Rectal smooth muscle tissue (tissue), 1 donor: Measurements from ENCODE around the gene ADAMTS6.

Experiments used
- H3K27ac ChIP-seq: one replicate; pipeline ENCODE4 v1.7.0; 2013; ENCODE audit warnings: low read depth, low read length, inconsistent platforms
- H3K27me3 ChIP-seq: one replicate; pipeline ENCODE4 v1.7.0; 2013; ENCODE audit warnings: low read length; ENCODE audit not compliant: control insufficient read depth, insufficient read depth
- H3K36me3 ChIP-seq: one replicate; pipeline ENCODE4 v1.7.0; 2013; ENCODE audit warnings: low read length; ENCODE audit not compliant: control insufficient read depth, insufficient read depth
- H3K4me1 ChIP-seq: one replicate; pipeline ENCODE4 v1.7.0; 2013; ENCODE audit warnings: low read length; ENCODE audit not compliant: control insufficient read depth, insufficient read depth
- H3K4me3 ChIP-seq: one replicate; pipeline ENCODE4 v1.7.0; 2013; ENCODE audit warnings: low read length
- H3K9ac ChIP-seq: one replicate; pipeline ENCODE4 v1.7.0; 2013; ENCODE audit warnings: low read length

The ADAMTS6 gene

DNA sequence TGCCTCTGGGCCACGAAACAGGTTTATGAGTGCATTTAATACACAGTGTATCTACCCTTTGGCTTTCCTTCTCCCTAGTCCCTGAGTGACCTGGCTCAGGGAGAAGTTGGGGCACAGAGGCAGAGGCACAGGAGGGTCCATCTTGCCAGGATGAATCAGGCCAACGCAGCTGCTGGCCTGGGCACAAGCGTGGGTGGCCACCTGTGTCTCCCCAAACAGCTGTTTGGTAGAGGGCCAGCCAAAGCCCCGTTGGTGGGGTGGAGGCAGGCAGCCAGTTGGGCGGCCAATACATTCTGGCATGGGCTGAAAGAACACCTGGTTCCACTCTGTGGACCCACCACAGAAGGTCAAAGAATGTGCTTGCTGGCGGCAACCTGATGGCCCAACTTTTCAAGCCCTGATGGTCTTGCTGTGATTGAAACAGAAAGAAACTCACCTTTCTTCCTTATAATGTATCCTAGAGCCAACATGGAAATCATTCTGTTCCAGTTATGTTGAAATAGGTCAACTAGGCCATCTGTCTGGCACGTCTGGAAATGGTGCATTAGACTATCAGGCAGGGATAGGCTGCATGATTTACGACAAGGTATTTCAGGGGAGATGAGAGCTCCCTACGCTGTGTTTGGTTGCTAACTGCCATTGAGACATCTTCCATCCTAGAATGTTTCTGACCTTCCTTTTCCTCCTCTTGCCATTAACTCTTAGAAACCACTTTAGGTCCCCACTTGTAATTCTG is 337.4 kb downstream of the ADAMTS6 start:
- H3K36me3 ChIP-seq: no peaks in the 10 kb centered on the region
- no peaks in the 10 kb centered on the region for H3K27me3 ChIP-seq
- no peak overlapping the region for H3K9ac ChIP-seq
- H3K4me1 ChIP-seq: no peaks in the 10 kb centered on the region
- H3K4me3 ChIP-seq: no peak overlapping the region
- no peak overlapping the region for H3K27ac ChIP-seq

DNA sequence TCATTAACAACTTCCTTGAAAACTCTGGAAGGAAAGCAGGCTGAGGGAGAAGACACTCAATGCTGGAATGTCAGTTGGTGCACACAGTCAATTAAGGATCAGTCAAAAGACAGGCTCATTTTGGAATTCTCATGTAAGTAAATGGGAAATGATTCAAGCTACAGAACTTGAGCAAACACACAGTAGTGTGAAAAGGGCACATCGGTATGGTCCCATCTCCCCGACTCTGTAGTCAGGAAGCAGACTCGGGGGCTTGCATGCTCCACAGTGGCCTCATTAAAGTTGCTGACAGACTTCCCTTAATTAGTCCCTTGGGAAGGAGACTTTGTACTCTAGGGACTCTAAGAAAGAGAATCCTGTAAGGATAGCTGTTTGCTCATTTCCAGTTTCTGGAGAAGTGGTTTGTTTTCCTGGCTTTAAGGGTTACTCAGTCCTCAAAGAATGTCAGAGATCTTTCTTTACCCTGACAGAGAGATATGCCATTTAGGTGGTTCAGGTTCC is 339.2 kb downstream of the ADAMTS6 start:
- no peaks in the 10 kb centered on the region for H3K36me3 ChIP-seq
- H3K27me3 ChIP-seq: no peaks in the 10 kb centered on the region
- H3K4me3 ChIP-seq: no peak overlapping the region
- no peak overlapping the region for H3K27ac ChIP-seq
- H3K9ac ChIP-seq: no peak overlapping the region
- no peaks in the 10 kb centered on the region for H3K4me1 ChIP-seq

DNA sequence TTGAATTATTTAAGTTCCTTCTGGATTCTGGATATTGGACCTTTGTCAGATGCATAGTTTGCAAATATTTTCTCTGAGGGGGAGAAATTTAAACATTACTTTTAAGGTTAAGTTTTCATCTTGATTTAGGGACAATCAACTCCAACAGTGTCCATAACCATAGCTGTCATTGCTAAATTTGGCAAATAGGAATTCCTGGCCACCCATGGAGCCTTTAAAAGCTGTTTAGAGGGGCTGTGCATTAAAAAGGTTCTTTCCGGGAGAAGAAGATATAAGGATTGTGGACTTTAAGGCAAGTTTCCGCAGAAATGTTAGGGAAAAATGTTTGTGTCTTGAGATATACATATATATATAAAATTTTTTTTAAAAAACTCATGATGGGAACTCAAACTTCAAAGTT is 339.7 kb downstream of the ADAMTS6 start:
- Histone ChIP-seq H3K9ac (no peak overlapping the region), H3K36me3 (no peaks in the 10 kb centered on the region), H3K4me3 (no peak overlapping the region), H3K27ac (no peak overlapping the region), H3K27me3 (no peaks in the 10 kb centered on the region), H3K4me1 (no peaks in the 10 kb centered on the region)

DNA sequence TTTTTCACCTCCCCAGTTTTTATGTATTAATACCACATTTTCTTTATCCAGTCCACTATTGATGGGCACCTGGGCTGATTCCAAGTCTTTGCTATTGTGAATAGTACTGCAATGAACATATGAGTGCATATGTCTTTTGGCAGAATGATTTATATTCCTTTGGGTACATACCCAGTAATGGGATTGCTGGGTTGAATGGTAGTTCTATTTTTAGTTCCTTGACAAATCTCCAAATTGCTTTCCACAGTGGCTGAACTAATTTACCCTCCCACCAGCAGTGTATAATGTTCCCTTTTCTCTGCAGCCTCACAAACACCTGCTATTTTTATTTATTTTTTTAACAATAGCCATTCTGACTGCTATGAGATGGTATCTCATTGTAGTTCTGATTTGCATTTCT is 340.2 kb downstream of the ADAMTS6 start:
- H3K4me1 ChIP-seq: no peaks in the 10 kb centered on the region
- no peak overlapping the region for H3K27ac ChIP-seq
- H3K27me3 ChIP-seq: no peaks in the 10 kb centered on the region
- no peak overlapping the region for H3K4me3 ChIP-seq
- no peaks in the 10 kb centered on the region for H3K36me3 ChIP-seq
- H3K9ac ChIP-seq: no peak overlapping the region

DNA sequence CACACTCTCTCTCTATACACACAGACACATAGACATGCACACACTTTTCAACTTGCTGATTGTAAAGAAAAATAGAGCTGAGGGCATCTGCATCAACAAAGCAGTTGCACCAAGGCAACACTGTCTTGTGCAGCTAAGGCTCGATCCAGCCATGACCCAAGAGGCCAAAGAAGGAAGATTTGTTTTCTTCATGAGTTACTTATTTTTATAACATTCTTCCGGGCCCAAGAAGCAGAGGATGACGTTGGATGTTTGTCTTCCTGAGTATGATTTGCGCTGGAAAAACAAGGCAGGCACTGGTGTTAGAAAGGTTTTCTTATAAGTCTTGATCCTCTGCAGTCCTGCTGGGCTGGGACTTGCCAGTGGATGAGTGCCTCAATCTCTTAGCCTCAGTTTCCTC is 344.1 kb downstream of the ADAMTS6 start:
- H3K27me3 ChIP-seq: no peaks in the 10 kb centered on the region

DNA sequence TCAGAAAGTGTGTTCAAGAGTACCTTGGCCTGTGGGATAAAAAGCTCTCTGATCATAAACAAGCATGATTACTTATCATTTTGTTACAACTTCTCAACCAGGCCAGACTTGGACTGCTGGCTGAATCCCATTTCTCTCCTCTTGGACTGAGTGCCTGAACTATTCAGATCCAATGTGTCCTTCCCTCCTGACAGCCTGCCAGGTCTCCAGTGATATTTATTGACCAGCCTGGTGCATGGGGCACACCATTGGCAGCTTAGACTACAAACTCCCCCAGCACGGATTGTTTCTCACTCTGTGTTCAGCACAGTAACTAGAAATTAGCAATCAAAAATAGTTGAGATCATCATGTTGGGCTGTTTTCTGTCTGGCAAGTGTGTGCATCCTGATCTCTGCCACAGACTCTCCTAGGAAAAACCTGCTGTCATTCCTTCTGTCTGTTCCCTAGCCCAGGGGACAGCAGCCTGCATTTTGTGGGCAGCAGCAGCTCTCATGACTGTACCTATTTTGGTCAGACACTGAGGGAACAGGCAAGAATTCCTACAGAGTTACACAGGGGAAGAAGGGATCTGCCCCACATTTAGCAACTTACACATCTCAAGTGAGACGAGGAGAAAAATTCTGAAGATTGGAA is 348.1 kb downstream of the ADAMTS6 start:
- Histone ChIP-seq H3K4me3 (no peak overlapping the region), H3K27me3 (no peaks in the 10 kb centered on the region), H3K27ac (no peak overlapping the region), H3K4me1 (no peaks in the 10 kb centered on the region), H3K9ac (no peak overlapping the region), H3K36me3 (no peaks in the 10 kb centered on the region)

More for the DNA sequence above, 344.1 kb downstream of the ADAMTS6 start:
- H3K36me3 ChIP-seq: no peaks in the 10 kb centered on the region
- H3K27ac ChIP-seq: no peak overlapping the region
- no peak overlapping the region for H3K9ac ChIP-seq
- H3K4me1 ChIP-seq: no peaks in the 10 kb centered on the region
- H3K4me3 ChIP-seq: no peak overlapping the region

DNA sequence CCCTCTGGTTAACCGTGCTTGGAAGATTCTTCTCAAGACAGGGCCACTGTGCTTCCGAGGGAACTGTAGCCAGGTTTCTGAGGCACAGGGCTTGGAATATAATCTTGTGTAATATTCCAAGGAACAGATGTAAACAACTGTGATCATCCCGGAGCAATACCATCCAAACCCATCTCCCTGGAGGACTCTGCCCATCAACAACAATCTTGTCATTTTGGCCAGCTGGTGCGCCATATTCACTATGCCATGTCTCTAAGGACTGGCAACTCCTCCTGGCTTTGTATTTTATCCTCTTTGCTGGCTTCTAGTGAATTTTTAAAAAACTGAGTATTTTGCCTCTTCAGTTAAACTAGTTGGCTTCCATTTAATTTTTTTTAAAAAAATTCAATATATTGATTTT is 349.3 kb downstream of the ADAMTS6 start:
- Histone ChIP-seq H3K9ac (no peak overlapping the region), H3K27ac (no peak overlapping the region), H3K4me1 (no peaks in the 10 kb centered on the region), H3K36me3 (no peaks in the 10 kb centered on the region), H3K27me3 (no peaks in the 10 kb centered on the region), H3K4me3 (no peak overlapping the region)

DNA sequence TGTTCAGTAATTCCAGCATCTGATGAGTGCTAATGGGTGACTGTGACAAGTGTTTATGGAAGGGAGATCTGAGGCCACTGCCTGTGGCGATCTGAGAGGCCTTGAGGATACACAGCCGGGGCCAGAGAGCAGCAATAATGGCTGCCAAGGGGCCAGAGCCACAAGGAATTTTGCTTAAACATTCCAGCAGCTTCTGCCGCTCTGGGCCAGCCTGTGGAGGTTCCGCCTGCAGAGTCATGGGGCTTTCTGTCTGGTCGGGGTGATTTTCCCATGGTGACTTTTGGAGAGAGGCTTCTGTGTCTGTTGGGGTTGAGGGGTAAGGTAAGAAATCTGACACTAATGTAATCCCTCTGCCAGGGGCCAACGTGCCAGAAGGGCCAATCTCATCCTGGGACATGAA is 353.5 kb downstream of the ADAMTS6 start:
- H3K9ac ChIP-seq: no peak overlapping the region
- H3K27ac ChIP-seq: no peak overlapping the region
- H3K36me3 ChIP-seq: no peaks in the 10 kb centered on the region
- H3K27me3 ChIP-seq: no peaks in the 10 kb centered on the region
- no peak overlapping the region for H3K4me3 ChIP-seq
- H3K4me1 ChIP-seq: peaks cover 3% of the 10 kb centered on the region

DNA sequence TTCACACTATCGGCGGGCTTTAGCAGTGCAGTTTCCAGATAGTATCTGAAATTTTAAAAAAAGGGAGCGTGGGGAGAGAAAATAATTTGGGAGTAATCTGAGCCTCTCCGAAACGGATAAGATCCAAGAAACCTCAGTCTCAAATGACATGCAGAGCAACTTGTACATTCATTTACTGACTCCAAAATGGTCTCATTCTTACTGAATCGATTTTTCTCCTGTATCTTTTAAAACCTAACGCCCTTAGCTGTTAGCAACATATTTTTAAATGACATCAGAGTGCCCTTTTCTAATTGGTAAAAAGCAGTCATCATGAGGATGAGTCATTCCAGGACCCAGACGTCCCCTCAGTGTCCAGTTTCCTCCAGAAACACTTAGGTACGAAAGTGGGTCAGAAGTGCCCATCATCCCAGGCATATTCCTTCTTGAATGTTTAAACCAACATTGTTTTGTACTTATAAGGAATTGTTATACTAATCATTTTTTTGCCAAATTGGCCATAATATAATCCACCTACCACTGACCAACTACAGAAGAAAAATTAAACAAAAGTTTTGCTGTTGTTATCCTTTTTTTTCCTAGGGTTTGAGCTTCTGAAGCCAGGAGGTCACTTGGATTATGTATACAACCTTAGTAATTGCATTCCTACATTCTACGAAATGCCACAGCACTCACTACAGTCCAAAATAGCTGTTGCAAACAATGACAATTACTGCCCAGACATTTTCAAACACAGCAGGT is 354.4 kb downstream of the ADAMTS6 start:
- Histone ChIP-seq H3K27ac (no peak overlapping the region), H3K4me3 (no peak overlapping the region), H3K4me1 (peaks cover 3% of the 10 kb centered on the region), H3K9ac (no peak overlapping the region), H3K27me3 (no peaks in the 10 kb centered on the region), H3K36me3 (no peaks in the 10 kb centered on the region)

DNA sequence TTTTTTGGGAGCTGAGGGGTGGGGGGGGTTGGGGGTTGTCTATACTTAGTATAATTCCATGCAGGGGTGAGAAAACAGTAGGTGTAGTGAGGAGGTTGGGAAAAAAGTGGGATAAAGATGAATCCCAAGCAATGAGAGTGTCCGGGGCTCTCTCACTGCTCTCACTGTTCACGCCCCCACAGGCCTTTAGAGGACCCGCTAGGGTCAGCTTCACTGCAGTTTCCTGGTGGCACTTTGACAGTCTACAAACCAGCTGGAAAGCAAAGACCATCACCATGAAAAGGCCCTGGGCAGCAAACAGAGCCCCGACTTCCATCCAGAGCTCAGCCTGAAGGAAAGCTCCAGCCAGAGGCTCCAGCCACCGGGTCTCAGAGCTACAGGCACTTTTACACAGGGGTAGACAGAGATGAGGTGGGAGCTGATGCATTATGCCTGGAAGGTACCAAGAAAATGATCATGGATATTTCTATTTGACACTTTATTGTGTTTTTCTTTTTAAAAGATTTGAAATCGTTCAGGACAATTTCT is 355.1 kb downstream of the ADAMTS6 start:
- Histone ChIP-seq H3K9ac (no peak overlapping the region), H3K4me1 (peaks cover 3% of the 10 kb centered on the region), H3K27ac (no peak overlapping the region), H3K4me3 (no peak overlapping the region), H3K27me3 (no peaks in the 10 kb centered on the region), H3K36me3 (no peaks in the 10 kb centered on the region)

DNA sequence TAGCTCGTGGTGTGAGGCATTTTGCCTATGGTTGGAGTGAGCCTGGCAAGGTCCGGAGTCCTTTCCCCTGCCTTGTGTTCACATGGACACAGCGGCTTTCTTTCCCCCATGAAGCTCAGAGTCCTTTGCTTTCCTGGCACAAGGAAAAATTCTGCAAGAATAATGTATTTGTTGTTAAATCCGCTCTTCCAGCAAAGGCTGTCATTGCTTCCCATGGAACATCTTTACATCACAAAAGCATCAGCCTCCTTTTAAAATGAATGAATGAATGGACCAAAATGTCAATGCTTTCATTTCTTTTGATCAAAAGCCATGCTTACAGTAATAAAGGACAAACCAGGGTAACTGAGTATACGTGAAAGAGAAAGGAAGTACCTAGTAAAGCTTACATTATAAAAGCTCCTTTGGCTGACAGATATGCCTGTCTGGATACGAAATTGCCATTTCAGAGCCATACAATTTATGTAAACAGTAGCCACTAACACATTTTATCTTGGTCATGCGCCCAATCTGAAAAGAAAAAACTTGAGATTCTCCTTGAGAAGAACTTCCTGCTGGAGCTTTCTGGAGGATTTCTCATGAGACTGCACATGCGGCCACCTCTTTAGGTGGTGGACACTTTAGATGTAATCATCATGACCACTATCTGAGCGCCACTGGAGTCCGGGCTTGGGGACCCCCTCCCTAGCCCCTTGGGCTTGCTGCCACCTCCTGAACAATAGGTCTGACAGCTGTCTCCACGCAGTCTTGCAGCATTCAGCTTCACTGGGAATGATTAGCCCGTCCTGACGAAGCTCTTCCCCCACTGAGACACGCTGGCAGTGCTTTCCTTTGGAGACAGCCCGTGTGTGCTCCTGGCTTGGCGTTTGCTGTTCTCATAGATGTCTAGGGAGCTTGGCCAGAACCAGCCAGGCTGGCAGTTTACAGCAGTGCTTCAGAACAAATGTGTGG is 355.9 kb downstream of the ADAMTS6 start:
- Histone ChIP-seq H3K4me1 (peaks cover 3% of the 10 kb centered on the region), H3K36me3 (no peaks in the 10 kb centered on the region), H3K4me3 (no peak overlapping the region), H3K9ac (no peak overlapping the region), H3K27ac (no peak overlapping the region), H3K27me3 (no peaks in the 10 kb centered on the region)
